Measurements from ENCODE around the gene A3GALT2. TPM values are rescaled to one million over a fixed set of nuclear protein-coding genes. Genes with fewer than 3 reads are reported as not detected.

A3GALT2 gene
- total and polyA plus RNA-seq, 2 donors, result not detected

GRCh38 chr1:33323663-33324477, 3.0 kb upstream of the A3GALT2 start:
- H3K36me3 ChIP-seq (ENCODE audit: control insufficient read depth in 2 of 2, insufficient read depth in 2 of 2, low read length in 1 of 2), result peaks cover 59 to 64% of the 10 kb centered on the region in 2 donors
- no peaks in the 10 kb centered on the region for H3K27me3 ChIP-seq (ENCODE audit: control insufficient read depth in 2 of 2, insufficient read depth in 1 of 2, low read length in 1 of 2)
- H3K9me3 ChIP-seq (ENCODE audit: control insufficient read depth in 2 of 2, insufficient read depth in 1 of 2, low read length in 1 of 2), result no peaks in the 10 kb centered on the region
- no peak for DNase-seq (ENCODE audit: low read depth in 6 of 9, low spot score in 9 of 9)
- WGBS, result 89% methylated on average over 14 of the region's 14 CpGs
- no peak overlapping the region for H3K4me3 ChIP-seq (ENCODE audit: low read length in 2 of 2)
- no peaks in the 10 kb centered on the region for H3K4me1 ChIP-seq (ENCODE audit: control insufficient read depth in 2 of 2, insufficient read depth in 2 of 2, low read length in 2 of 2)
- no peak overlapping the region for H3K27ac ChIP-seq (ENCODE audit: low read depth in 1 of 2, low read length in 1 of 2)

GRCh38 chr1:33322870-33323585, 2.1 kb upstream of the A3GALT2 start:
- Histone ChIP-seq H3K27me3 (ENCODE audit: control insufficient read depth in 2 of 2, insufficient read depth in 1 of 2, low read length in 1 of 2) (peaks cover 0 to 5% of the 10 kb centered on the region in 2 donors), H3K4me3 (ENCODE audit: low read length in 2 of 2) (no peak overlapping the region), H3K9me3 (ENCODE audit: control insufficient read depth in 2 of 2, insufficient read depth in 1 of 2, low read length in 1 of 2) (no peaks in the 10 kb centered on the region), H3K36me3 (ENCODE audit: control insufficient read depth in 2 of 2, insufficient read depth in 2 of 2, low read length in 1 of 2) (peaks cover 51 to 56% of the 10 kb centered on the region in 2 donors), H3K4me1 (ENCODE audit: control insufficient read depth in 2 of 2, insufficient read depth in 2 of 2, low read length in 2 of 2) (no peaks in the 10 kb centered on the region), H3K27ac (ENCODE audit: low read depth in 1 of 2, low read length in 1 of 2) (no peak overlapping the region)
- no peak for DNase-seq (ENCODE audit: low read depth in 6 of 9, low spot score in 9 of 9)
- WGBS, result 96% methylated on average over 10 of the region's 10 CpGs

GRCh38 chr1:33322109-33322508, 1.2 kb upstream of the A3GALT2 start:
- Histone ChIP-seq H3K27ac (ENCODE audit: low read depth in 1 of 2, low read length in 1 of 2) (no peak overlapping the region), H3K27me3 (ENCODE audit: control insufficient read depth in 2 of 2, insufficient read depth in 1 of 2, low read length in 1 of 2) (peaks cover 0 to 5% of the 10 kb centered on the region in 2 donors), H3K36me3 (ENCODE audit: control insufficient read depth in 2 of 2, insufficient read depth in 2 of 2, low read length in 1 of 2) (peaks cover 42 to 47% of the 10 kb centered on the region in 2 donors), H3K4me3 (ENCODE audit: low read length in 2 of 2) (no peak overlapping the region), H3K9me3 (ENCODE audit: control insufficient read depth in 2 of 2, insufficient read depth in 1 of 2, low read length in 1 of 2) (no peaks in the 10 kb centered on the region), H3K4me1 (ENCODE audit: control insufficient read depth in 2 of 2, insufficient read depth in 2 of 2, low read length in 2 of 2) (no peaks in the 10 kb centered on the region)
- no peak for DNase-seq (ENCODE audit: low read depth in 6 of 9, low spot score in 9 of 9)
- WGBS, result 97% methylated on average over 6 of the region's 6 CpGs

GRCh38 chr1:33321178-33321577, 280 bp upstream of the A3GALT2 start:
- DNase-seq (ENCODE audit: low read depth in 6 of 9, low spot score in 9 of 9), result no peak
- peaks cover 35 to 37% of the 10 kb centered on the region in 2 donors for H3K36me3 ChIP-seq (ENCODE audit: control insufficient read depth in 2 of 2, insufficient read depth in 2 of 2, low read length in 1 of 2)
- no peak overlapping the region for H3K27ac ChIP-seq (ENCODE audit: low read depth in 1 of 2, low read length in 1 of 2)

GRCh38 chr1:33319949-33320618, 814 bp downstream of the A3GALT2 start:
- no peak overlapping the region for H3K4me3 ChIP-seq (ENCODE audit: low read length in 2 of 2)
- DNase-seq (ENCODE audit: low read depth in 6 of 9, low spot score in 9 of 9), result no peak
- H3K4me1 ChIP-seq (ENCODE audit: control insufficient read depth in 2 of 2, insufficient read depth in 2 of 2, low read length in 2 of 2), result no peaks in the 10 kb centered on the region
- WGBS, result 97% methylated on average over 12 of the region's 12 CpGs
- H3K9me3 ChIP-seq (ENCODE audit: control insufficient read depth in 2 of 2, insufficient read depth in 1 of 2, low read length in 1 of 2), result no peaks in the 10 kb centered on the region
- H3K27me3 ChIP-seq (ENCODE audit: control insufficient read depth in 2 of 2, insufficient read depth in 1 of 2, low read length in 1 of 2), result peaks cover 0 to 8% of the 10 kb centered on the region in 2 donors
- H3K27ac ChIP-seq (ENCODE audit: low read depth in 1 of 2, low read length in 1 of 2), result no peak overlapping the region
- H3K36me3 ChIP-seq (ENCODE audit: control insufficient read depth in 2 of 2, insufficient read depth in 2 of 2, low read length in 1 of 2), result peaks cover 24 to 26% of the 10 kb centered on the region in 2 donors

More at GRCh38 chr1:33321178-33321577, 280 bp upstream of the A3GALT2 start:
- 96% methylated on average over 5 of the region's 5 CpGs for WGBS
- Histone ChIP-seq H3K4me1 (ENCODE audit: control insufficient read depth in 2 of 2, insufficient read depth in 2 of 2, low read length in 2 of 2) (no peaks in the 10 kb centered on the region), H3K4me3 (ENCODE audit: low read length in 2 of 2) (no peak overlapping the region), H3K27me3 (ENCODE audit: control insufficient read depth in 2 of 2, insufficient read depth in 1 of 2, low read length in 1 of 2) (peaks cover 0 to 8% of the 10 kb centered on the region in 2 donors), H3K9me3 (ENCODE audit: control insufficient read depth in 2 of 2, insufficient read depth in 1 of 2, low read length in 1 of 2) (no peaks in the 10 kb centered on the region)

- Histone ChIP-seq H3K27me3 (ENCODE audit: control insufficient read depth in 2 of 2, insufficient read depth in 1 of 2, low read length in 1 of 2) (peaks cover 0 to 8% of the 10 kb centered on the region in 2 donors), H3K36me3 (ENCODE audit: control insufficient read depth in 2 of 2, insufficient read depth in 2 of 2, low read length in 1 of 2) (peaks cover 16 to 19% of the 10 kb centered on the region in 2 donors), H3K4me3 (ENCODE audit: low read length in 2 of 2) (no peak overlapping the region), H3K9me3 (ENCODE audit: control insufficient read depth in 2 of 2, insufficient read depth in 1 of 2, low read length in 1 of 2) (no peaks in the 10 kb centered on the region), H3K4me1 (ENCODE audit: control insufficient read depth in 2 of 2, insufficient read depth in 2 of 2, low read length in 2 of 2) (no peaks in the 10 kb centered on the region), H3K27ac (ENCODE audit: low read depth in 1 of 2, low read length in 1 of 2) (no peak overlapping the region)
- no peak for DNase-seq (ENCODE audit: low read depth in 6 of 9, low spot score in 9 of 9)
- 97% methylated on average over 9 of the region's 9 CpGs for WGBS
Measured at GRCh38 chr1:33319186-33319948, 1.5 kb downstream of the A3GALT2 start.

GRCh38 chr1:33317946-33318345, 3.0 kb downstream of the A3GALT2 start:
- peaks cover 0 to 8% of the 10 kb centered on the region in 2 donors for H3K27me3 ChIP-seq (ENCODE audit: control insufficient read depth in 2 of 2, insufficient read depth in 1 of 2, low read length in 1 of 2)
- H3K27ac ChIP-seq (ENCODE audit: low read depth in 1 of 2, low read length in 1 of 2), result no peak overlapping the region
- H3K4me3 ChIP-seq (ENCODE audit: low read length in 2 of 2), result no peak overlapping the region
- no peaks in the 10 kb centered on the region for H3K9me3 ChIP-seq (ENCODE audit: control insufficient read depth in 2 of 2, insufficient read depth in 1 of 2, low read length in 1 of 2)
- no peak for DNase-seq (ENCODE audit: low read depth in 6 of 9, low spot score in 9 of 9)
- WGBS, result 67% methylated on average over 6 of the region's 6 CpGs
- H3K36me3 ChIP-seq (ENCODE audit: control insufficient read depth in 2 of 2, insufficient read depth in 2 of 2, low read length in 1 of 2), result peaks cover 3 to 5% of the 10 kb centered on the region in 2 donors
- no peaks in the 10 kb centered on the region for H3K4me1 ChIP-seq (ENCODE audit: control insufficient read depth in 2 of 2, insufficient read depth in 2 of 2, low read length in 2 of 2)

GRCh38 chr1:33317354-33317753, 3.5 kb downstream of the A3GALT2 start:
- no peak for DNase-seq (ENCODE audit: low read depth in 6 of 9, low spot score in 9 of 9)
- Histone ChIP-seq H3K4me1 (ENCODE audit: control insufficient read depth in 2 of 2, insufficient read depth in 2 of 2, low read length in 2 of 2) (no peaks in the 10 kb centered on the region), H3K27ac (ENCODE audit: low read depth in 1 of 2, low read length in 1 of 2) (no peak overlapping the region), H3K9me3 (ENCODE audit: control insufficient read depth in 2 of 2, insufficient read depth in 1 of 2, low read length in 1 of 2) (no peaks in the 10 kb centered on the region), H3K4me3 (ENCODE audit: low read length in 2 of 2) (no peak overlapping the region), H3K27me3 (ENCODE audit: control insufficient read depth in 2 of 2, insufficient read depth in 1 of 2, low read length in 1 of 2) (peaks cover 0 to 8% of the 10 kb centered on the region in 2 donors), H3K36me3 (ENCODE audit: control insufficient read depth in 2 of 2, insufficient read depth in 2 of 2, low read length in 1 of 2) (no peaks in the 10 kb centered on the region)
- 36% methylated on average over 1 of the region's 1 CpG for WGBS

Measured in thymus (tissue), 11 donors.